NCI-H1417 (cell line): ENCODE results near the gene UBAC1.
"Not testable (repeated sequence)": the region's sequence is repeated elsewhere in the genome, so short reads cannot be mapped to it uniquely, and the experiment has no call there.

Source experiments
- DNase-seq, 3 experiments: peaks; one replicate each; lab custom pipeline; 2025; lab: John Stamatoyannopoulos, UW

Gene UBAC1

GRCh38 chr9:135901826-135902225 is 59.3 kb downstream of the UBAC1 start:
- no peak for DNase-seq

GRCh38 chr9:135901031-135901758 is 60.0 kb downstream of the UBAC1 start:
- no peak for DNase-seq

GRCh38 chr9:135898634-135899407 is 62.4 kb downstream of the UBAC1 start:
- no peak for DNase-seq

GRCh38 chr9:135896626-135897025 is 64.5 kb downstream of the UBAC1 start:
- DNase-seq: no peak

GRCh38 chr9:135896205-135896604 is 65.0 kb downstream of the UBAC1 start:
- DNase-seq: no peak

GRCh38 chr9:135895202-135895848 is 65.8 kb downstream of the UBAC1 start:
- DNase-seq: peak in 1 of 3 experiments; percentile 5

- DNase-seq: no peak
Observed at GRCh38 chr9:135893104-135893503, 68.1 kb downstream of the UBAC1 start.

GRCh38 chr9:135892327-135892726 is 68.8 kb downstream of the UBAC1 start:
- DNase-seq: not testable (repeated sequence)

GRCh38 chr9:135891027-135891631 is 70.0 kb downstream of the UBAC1 start:
- DNase-seq: no peak

- no peak for DNase-seq
Observed at GRCh38 chr9:135890190-135891026, 70.8 kb downstream of the UBAC1 start.

- no peak for DNase-seq
Observed at GRCh38 chr9:135889564-135890189, 71.5 kb downstream of the UBAC1 start.

GRCh38 chr9:135888766-135889394 is 72.3 kb downstream of the UBAC1 start:
- DNase-seq: peak in 2 of 3 experiments; percentile 12 to 41

GRCh38 chr9:135888126-135888765 is 72.9 kb downstream of the UBAC1 start:
- DNase-seq: no peak

GRCh38 chr9:135887585-135888050 is 73.6 kb downstream of the UBAC1 start:
- no peak for DNase-seq

- no peak for DNase-seq
Observed at GRCh38 chr9:135887021-135887507, 74.1 kb downstream of the UBAC1 start.

GRCh38 chr9:135886147-135886981 is 74.8 kb downstream of the UBAC1 start:
- no peak for DNase-seq

- DNase-seq: no peak
Observed at GRCh38 chr9:135885100-135885853, 75.9 kb downstream of the UBAC1 start.
